Esophagus muscularis mucosa (tissue), 4 donors: ENCODE data around the gene ELP6. TPM values are rescaled to one million over a fixed set of nuclear protein-coding genes. Genes with fewer than 3 reads are reported as not detected.

Experiments used
- DNase-seq: peaks from one replicate; pipeline ENCODE4 v3.0.0-alpha.2; 2017; ENCODE audit errors: extremely low spot score
- H3K27ac ChIP-seq, 4 donors: fragments of 200-600 bp; sonication (generic); replicated peaks in 1 of 4; 1 replicate in 3 of 4; 2 replicates in 1 of 4; pipeline ENCODE4 v1.5.1; 2016 to 2019; ENCODE audit warnings: mild to moderate bottlenecking in 1 of 4
- H3K27me3 ChIP-seq, 4 donors: fragments of 200-600 bp; sonication (generic); one replicate each; pipeline versions ENCODE4 v1.5.1 to v1.6.0; 2016 to 2019
- H3K36me3 ChIP-seq, 4 donors: fragments of 200-600 bp; sonication (generic); one replicate each; pipeline ENCODE4 v1.5.1; 2016 to 2019
- H3K4me1 ChIP-seq, 4 donors: fragments of 200-600 bp; sonication (generic); one replicate each; pipeline ENCODE4 v1.5.1; 2016 to 2019
- H3K4me3 ChIP-seq, 4 donors: fragments of 200-600 bp; sonication (generic); 1 replicate in 2 of 4; 2 replicates in 2 of 4; pipeline ENCODE4 v1.5.1; 2016 to 2019; ENCODE audit warnings: mild to moderate bottlenecking in 4 of 4, moderate library complexity in 1 of 4
- H3K9me3 ChIP-seq, 4 donors: fragments of 200-600 bp; sonication (generic); 1 replicate in 3 of 4; 2 replicates in 1 of 4; pipeline ENCODE4 v1.5.1; 2016 to 2019
- CTCF ChIP-seq, 3 experiments: fragments of 200-600 bp in 2 of 3; fragments of 450-650 bp in 1 of 3; sonication (generic) in 2 of 3; IDR thresholded peaks; one replicate each; pipeline ENCODE4 v1.5.1; 2017 to 2019; ENCODE audit warnings: antibody characterized with exemption in 3 of 3, mild to moderate bottlenecking in 2 of 3, moderate library complexity in 1 of 3
- EP300 ChIP-seq: sonication (generic); formaldehyde crosslinking; IDR thresholded peaks from one replicate; pipeline ENCODE4 v1.6.1; 2017; ENCODE audit warnings: antibody characterized with exemption
- POLR2A ChIP-seq: fragments of 450-650 bp; IDR thresholded peaks from one replicate; pipeline ENCODE4 v1.6.1; 2017; ENCODE audit warnings: antibody characterized with exemption, moderate library complexity, mild to moderate bottlenecking, low read depth
- POLR2AphosphoS5 ChIP-seq, 2 donors: sonication (generic); formaldehyde crosslinking; IDR thresholded peaks; one replicate each; pipeline ENCODE4 v1.6.1; 2017; ENCODE audit warnings: antibody characterized with exemption in 2 of 2
- WGBS: methylation state at CpG from one replicate; pipeline ENCODE4 v1.1.5; 2018; 5-methylcytosine and 5-hydroxymethylcytosine counted together
- intact Hi-C: fragments of 100-400 bp; cut with DNase I; formaldehyde crosslinking; loops from one replicate; pipeline ENCODE4 v1.15.1; 2023
- small RNA-seq, 3 donors: library from RNA; depleted of rRNA; stranded (forward); fragments of <200 nt; gene quantifications; one replicate each; pipeline ENCODE3, GENCODE V24; 2016
- total RNA-seq, 4 donors: library from RNA; depleted of rRNA; stranded (reverse); fragments of >200 nt; gene quantifications; one replicate each; pipeline versions ENCODE4 v1.1.0 to v1.2.1, GENCODE V29; 2016

The ELP6 gene
- total RNA-seq, 4 donors from 2014 or later: 19.0 to 20.8 (median 19.2) TPM

GRCh38 chr3:47456984-47457383, 56.5 kb downstream of the ELP6 start:
- peaks cover 0 to 36% (median 27%) of the 10 kb centered on the region in 4 donors for H3K4me1 ChIP-seq
- H3K4me3 ChIP-seq: no peak overlapping the region
- no peak overlapping the region for H3K27ac ChIP-seq
- H3K36me3 ChIP-seq: no peaks in the 10 kb centered on the region
- intact Hi-C loops: no loop called here
- TF ChIP-seq POLR2A (no peak), EP300 (no peak), CTCF (IDR thresholded peaks at IDR 0.05) (no peak), POLR2AphosphoS5 (IDR thresholded peaks at IDR 0.05) (no peak)
- no peaks in the 10 kb centered on the region for H3K9me3 ChIP-seq
- no peaks in the 10 kb centered on the region for H3K27me3 ChIP-seq
- no peak for DNase-seq

GRCh38 chr3:47455806-47456452, 57.6 kb downstream of the ELP6 start:
- no peak for TF ChIP-seq POLR2A
- TF ChIP-seq CTCF (IDR thresholded peaks at IDR 0.05): no peak
- Histone ChIP-seq H3K27ac (no peak overlapping the region), H3K9me3 (no peaks in the 10 kb centered on the region), H3K4me1 (peaks cover 0 to 29% (median 20%) of the 10 kb centered on the region in 4 donors), H3K27me3 (no peaks in the 10 kb centered on the region), H3K36me3 (no peaks in the 10 kb centered on the region), H3K4me3 (no peak overlapping the region)
- WGBS: 76% methylated on average over 3 of the region's 3 CpGs
- no peak for DNase-seq
- intact Hi-C loops: no loop called here

- Histone ChIP-seq H3K9me3 (no peaks in the 10 kb centered on the region), H3K4me1 (peaks cover 0 to 31% (median 19%) of the 10 kb centered on the region in 4 donors), H3K27me3 (no peaks in the 10 kb centered on the region), H3K27ac (no peak overlapping the region), H3K36me3 (no peaks in the 10 kb centered on the region), H3K4me3 (no peak overlapping the region)
- TF ChIP-seq CTCF (IDR thresholded peaks at IDR 0.05) (no peak), POLR2AphosphoS5 (IDR thresholded peaks at IDR 0.05) (no peak), POLR2A (no peak), EP300 (no peak)
- DNase-seq: no peak
- WGBS: 72% methylated on average over 4 of the region's 4 CpGs
- intact Hi-C loops: no loop called here
Observed at GRCh38 chr3:47452453-47453215, 60.9 kb downstream of the ELP6 start.

Small RNA genes lying within 50 kb of the gene (small RNA-seq; reads per million reads assigned to genes)
- gene AC099778.2: 0 reads per million in 3 donors
- gene RN7SL870P: 0 reads per million in 3 donors

Other genes starting within 250 kb of the ELP6 start
- gene KIF9, start 230.9 kb downstream of the ELP6 start, total RNA-seq: 1 to 10 TPM; 5.4 to 7.3 (median 6.4) TPM
- 10 to 100 TPM; 10.4 to 18.1 (median 16.5) TPM for gene KLHL18, start 230.8 kb downstream of the ELP6 start, total RNA-seq
- 100 to 1,000 TPM in 1 of 4 donors, 10 to 100 TPM in 3; 16.9 to 156 (median 26.3) TPM for gene PTPN23, start 132.7 kb downstream of the ELP6 start, total RNA-seq
- gene SCAP, start 37.8 kb downstream of the ELP6 start, total RNA-seq: 100 to 1,000 TPM in 1 of 4 donors, 10 to 100 TPM in 3; 67.6 to 104 (median 79.9) TPM
- gene CSPG5, start 65.2 kb upstream of the ELP6 start, total RNA-seq: 1 to 10 TPM in 1 of 4 donors, under 1 TPM in 2, not detected in 1; 0.66 to 1.2 (median 0.75) TPM